NCI-H526 treated with DMSO at 0.1 percent for 48 hours (cell line): ENCODE results near the gene SSR2.
"Not testable (repeated sequence)": the region's sequence is repeated elsewhere in the genome, so short reads cannot be mapped to it uniquely, and the experiment has no call there.

ENCODE experiments used
- DNase-seq: peaks from one replicate; lab custom pipeline; 2025; lab: John Stamatoyannopoulos, UW

The SSR2 gene

DNA sequence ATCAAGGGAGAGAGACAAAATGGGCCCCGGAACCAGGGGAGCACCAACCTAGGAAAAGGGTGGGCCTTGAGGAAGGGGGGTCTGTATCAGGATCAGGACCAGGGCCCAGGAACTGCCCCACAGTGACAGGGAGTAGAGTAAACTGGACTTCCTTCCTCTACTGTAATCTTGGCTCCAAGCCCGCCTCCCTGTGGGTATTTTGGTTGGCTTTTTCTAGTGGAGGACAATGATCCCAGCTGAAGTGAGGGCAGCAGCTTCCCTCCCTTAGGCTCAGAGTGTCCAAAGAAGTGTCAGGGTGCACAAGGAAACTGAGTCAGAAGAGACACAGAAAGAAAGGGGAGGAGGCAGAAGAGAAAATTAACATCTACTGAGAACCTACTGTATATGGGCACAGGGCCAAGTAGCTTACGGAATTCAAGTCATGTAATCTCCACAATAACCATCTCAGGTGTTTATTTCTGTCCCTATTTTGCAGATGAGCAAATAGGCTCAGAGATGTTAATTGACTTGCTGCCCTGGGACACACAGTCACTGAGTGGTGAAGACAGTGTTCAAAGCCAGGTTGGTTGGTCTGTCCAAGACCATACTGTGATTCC, 28.0 kb upstream of the SSR2 start:
- DNase-seq: no peak

GRCh38 chr1:156045076-156045475, 24.3 kb upstream of the SSR2 start:
- DNase-seq: no peak

- no peak for DNase-seq
Observed at GRCh38 chr1:156042828-156043227, 22.1 kb upstream of the SSR2 start.

DNA sequence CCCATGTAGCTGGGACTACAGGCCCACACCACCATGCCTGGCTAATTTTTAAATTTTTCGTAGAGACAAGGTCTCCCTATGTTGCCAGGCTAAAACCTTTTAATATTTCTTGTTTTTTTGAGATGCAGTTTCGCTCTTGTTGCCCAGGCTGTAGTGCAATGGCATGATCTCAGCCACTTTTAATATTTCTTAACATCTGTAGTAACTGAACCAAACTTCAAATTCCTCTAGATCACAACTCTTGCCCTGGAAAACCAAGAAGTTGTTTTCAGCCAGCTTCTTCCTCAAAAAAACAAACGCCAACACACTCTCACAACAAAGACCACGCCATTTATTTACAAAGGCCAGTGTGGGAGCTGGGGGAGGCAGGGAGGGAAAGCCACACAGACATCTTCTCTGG, 14.2 kb upstream of the SSR2 start:
- DNase-seq: not testable (repeated sequence)

GRCh38 chr1:156033011-156033410, 12.3 kb upstream of the SSR2 start:
- no peak for DNase-seq

DNA sequence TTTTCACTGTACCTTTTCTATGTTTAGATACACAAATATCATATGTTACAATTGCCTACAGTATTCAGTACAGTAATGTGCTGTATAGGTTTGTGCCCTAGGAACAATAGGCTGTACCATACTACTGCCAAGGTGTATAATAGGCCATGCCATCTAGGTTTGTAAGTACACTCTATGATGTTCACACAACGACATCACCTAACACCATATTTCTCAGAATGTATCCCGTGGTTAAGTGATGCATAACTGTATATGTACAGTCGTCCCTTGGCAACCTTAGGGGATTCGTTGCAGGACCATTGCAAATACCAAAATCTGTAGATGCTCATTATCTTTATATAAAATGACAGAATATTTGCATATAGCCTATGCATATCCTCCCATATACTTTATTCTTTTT, 5.8 kb upstream of the SSR2 start:
- DNase-seq: no peak

DNA sequence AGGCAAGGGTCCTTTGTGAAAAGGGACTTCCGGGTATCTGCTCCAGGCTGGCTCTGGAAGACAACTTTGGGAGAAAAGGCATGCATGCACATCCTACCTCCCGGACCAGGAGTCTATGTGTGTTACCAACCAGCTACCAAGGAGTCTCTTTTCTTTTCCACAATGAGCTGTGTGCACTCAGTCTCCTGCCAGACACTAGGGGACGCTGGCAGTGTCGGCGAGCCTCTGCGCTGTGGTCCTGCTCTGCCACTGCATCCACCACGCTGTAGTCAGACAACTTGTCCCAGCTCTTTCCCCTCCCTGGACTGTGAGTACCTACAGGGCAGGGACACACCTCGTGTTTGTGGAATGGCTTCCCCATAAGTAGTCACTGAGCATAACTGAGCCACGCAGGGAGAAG, 5.1 kb upstream of the SSR2 start:
- peak; percentile 79 for DNase-seq

DNA sequence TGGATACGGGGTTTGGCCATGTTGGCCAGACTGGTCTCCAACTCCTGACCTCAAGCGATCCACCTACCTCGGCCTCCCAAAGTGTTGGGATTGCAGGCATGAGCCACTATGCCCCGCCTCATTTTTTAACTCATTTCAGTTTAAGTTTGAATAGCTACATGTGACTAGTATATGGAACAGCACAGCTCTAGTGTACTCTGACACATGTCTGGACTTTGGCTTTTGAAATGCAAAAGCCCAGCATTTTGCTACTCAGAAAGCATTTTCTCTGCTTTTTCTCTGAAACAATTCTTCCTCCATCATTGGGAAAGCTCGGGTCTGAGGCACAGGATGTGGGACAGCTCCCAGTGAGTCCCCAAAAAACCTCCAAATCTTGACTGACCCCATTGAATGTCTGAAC, 4.0 kb upstream of the SSR2 start:
- DNase-seq: no peak

DNA sequence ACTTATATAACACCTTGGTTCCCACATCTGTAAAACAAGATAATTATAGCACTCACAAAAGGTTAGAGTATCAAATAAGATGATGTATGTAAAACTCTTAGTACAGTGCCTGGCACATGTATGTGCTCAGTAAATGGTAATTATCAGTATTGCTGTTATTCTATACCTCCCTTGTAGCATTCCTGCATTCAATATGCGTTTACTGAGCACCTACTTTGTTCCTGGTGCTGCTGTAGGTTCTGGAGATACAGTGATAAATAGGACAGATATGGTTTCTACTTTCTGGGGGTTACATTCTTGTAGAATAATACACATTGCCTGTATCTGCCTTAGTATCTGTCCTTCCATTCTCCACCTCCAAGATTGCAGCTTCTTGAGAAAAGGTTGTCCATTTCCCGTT, 1.2 kb upstream of the SSR2 start:
- DNase-seq: no peak

DNA sequence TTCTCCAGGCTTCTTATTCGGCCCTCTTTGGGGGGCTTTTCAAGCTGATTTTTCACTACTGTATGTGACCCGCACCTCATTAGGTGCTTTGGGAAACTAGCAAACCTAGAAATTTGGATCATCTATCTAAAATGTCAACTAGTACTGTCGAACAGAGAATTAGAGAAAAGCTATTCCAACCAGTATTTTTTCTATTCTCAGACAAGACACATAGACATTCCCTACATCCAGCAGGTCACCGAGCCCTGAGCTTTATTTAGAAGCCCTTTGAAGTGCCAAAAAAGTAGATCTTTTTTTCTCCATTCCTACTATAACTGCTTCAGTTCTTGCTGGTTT, 310 bp upstream of the SSR2 start:
- no peak for DNase-seq

GRCh38 chr1:156019946-156020292, 832 bp downstream of the SSR2 start:
- DNase-seq: no peak

DNA sequence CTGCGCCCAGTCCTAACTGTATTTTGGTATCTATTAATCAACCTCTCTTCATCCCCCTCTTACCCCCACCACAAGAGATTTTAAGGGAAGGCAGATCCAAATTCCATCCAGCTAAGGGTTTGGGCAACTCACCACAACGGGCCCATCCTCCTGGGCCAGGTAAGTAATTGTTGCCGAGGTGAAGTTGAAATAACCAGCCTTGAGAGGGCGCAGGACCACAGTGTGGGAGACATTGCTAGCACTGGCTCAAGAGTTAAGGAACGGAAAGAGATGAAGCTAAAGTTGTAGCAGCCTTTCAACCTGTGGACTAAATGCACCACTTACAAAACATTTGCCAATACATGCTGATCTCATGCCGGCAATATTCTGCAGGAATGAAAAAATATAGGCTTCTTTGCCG, 5.9 kb downstream of the SSR2 start:
- no peak for DNase-seq

- no peak for DNase-seq
Observed at GRCh38 chr1:156012051-156012817, 8.5 kb downstream of the SSR2 start.

DNA sequence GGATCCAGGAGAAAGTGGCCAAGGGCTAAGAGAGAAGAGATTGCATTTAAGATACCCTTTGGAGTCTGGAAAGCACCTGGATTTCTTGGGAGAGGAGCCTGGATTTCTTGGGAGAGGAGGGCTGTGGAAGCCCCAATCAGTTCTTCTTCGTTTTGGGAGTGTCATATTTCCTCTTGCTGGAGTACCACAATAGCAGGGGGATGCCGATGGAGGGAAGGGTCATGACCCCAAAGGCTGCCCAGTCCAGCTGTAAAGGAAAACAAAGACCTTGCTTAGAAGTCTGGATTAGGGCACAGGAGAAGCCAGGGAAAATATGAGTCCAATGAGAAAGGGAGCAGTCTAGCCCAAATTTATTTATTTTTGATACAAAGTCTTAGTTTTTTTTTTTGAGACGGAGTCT, 11.3 kb downstream of the SSR2 start:
- DNase-seq: no peak

GRCh38 chr1:156006666-156007376, 13.9 kb downstream of the SSR2 start:
- DNase-seq: no peak

DNA sequence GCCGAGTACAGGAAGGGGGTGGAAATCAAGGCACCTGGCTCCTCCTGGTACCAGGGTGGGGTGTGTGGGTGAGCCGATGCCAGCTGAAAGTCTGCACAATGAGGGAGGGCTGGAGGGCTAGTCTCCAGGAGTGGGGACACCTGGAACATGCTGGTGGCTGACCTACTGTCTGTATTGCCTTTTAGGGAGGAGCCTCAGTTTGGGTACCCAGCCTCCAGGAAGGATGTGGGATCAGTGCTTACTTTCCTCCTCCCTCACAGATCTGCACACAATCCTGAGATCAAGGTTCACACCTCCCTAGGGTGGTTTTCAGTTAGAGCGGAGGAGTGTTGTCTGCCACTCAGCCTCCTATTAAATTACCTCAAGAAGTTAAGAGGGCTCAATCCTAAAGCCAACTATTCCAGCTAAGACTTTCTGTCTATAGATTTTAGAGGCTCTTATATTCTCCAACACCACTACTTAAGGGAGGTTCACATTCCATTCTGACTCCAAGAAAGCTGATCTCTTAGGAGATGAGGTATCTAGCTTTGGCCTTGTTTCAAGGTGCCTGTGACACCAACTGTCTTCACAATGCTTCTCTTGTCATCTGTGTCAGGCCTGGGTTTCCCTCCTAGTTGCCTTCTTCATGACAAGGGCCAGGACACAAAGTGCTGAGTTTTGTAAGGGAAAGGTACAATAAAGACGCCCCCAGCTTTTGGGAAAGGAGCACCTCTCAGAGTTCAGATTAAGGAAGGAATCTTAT, 15.7 kb downstream of the SSR2 start:
- DNase-seq: no peak

DNA sequence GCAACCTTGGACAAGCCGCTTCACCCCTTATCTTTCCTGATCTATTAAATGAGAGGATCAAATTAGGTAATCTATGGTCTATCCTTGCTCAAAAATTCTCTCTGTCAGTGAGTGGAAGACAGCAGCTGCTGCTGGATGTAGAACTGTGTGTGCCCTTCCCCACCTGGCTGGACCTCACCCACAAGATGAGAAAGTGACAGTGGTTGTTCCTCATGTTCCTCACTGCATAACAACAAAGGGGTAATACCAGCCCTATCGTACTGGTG, 16.9 kb downstream of the SSR2 start:
- DNase-seq: no peak

GRCh38 chr1:156002188-156002911, 18.4 kb downstream of the SSR2 start:
- DNase-seq: no peak

DNA sequence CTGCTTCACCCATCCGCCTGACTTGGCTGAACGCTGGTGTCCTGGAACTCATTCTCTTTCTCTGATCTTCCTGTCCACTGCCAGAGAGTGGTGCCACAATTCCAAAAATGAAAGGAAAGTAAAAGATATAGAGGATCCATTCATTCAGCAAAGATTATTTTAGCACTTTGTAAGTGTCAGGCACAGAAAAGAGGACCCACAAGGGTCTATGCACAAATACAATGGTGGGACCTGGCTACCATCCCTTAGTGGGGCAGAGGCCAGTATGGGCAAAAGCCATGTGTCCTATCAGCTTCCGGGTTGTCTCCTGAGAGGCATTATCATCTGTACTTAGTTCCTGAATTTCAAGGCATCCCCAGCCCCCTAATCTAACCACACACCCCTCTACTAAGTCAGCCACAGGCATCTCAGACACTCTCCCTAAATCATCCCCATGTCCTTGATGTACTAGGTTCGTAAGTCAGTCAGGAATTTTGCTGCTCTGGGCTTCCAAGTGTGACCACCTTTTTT, 19.0 kb downstream of the SSR2 start:
- no peak for DNase-seq

DNA sequence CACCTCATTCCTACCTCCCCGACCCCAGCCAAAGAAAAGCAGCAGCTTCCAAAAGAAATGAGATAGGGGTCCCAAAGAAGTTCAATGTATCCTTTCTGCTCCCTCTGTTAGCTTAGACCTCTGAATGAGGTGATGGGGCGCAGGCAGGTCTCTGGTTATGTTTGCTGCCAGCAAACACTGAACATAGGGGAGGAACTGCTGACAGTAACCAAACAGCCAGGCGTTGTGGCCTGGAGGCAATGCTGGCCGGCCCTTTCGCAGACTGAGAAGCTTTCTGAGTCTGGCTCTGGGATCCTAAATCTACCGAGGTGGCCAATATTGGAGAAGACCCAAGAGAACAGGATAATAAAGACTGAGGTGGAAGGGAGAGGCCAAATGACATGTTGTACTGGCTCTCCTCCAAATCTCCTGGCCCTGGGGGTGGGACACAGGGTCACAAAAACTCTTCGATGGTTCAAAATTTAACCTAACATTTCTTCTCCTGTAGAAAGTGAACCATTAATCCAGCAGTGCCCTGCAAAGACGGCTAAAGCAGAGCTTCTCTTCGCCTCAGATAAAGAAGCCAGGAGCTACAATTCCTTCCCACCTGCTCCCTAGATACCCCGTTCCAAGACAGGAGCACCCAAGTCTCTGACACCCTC, 19.6 kb downstream of the SSR2 start:
- DNase-seq: no peak

DNA sequence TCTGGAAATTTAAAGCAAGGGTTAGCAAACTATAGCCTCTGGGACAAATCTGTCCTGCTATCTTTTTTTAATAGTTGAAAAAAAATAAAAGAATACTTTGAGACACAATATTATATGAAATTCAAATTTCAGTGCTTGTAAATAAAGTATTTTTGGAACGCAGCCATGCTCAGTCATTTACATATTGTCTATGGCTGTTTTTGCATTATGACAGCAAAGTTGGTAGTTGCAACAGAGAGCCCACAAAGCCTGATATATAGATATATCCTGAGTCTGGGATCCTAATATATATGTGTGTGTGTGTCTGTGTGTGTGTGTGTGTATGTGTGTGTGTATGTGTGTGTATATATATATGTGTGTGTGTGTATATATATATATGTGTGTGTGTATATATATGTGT, 20.8 kb downstream of the SSR2 start:
- no peak for DNase-seq

GRCh38 chr1:155996166-155996565, 24.6 kb downstream of the SSR2 start:
- DNase-seq: no peak
